Measurements from ENCODE around the gene RAMP1. TPM values are rescaled to one million over a fixed set of nuclear protein-coding genes. Genes with fewer than 3 reads are reported as not detected.

The RAMP1 gene
- total RNA-seq, 4 donors from 2014 or later = 11.6 to 87.4 (median 37.1) TPM

- Histone ChIP-seq H3K4me3 (no peak overlapping the region), H3K9me3 (no peaks in the 10 kb centered on the region), H3K27me3 (no peaks in the 10 kb centered on the region), H3K4me1 (peaks cover 0 to 8% (median 0%) of the 10 kb centered on the region in 4 donors), H3K27ac (peak overlapping the region in 1 of 4 donors; percentile 12), H3K36me3 (no peaks in the 10 kb centered on the region)
- TF ChIP-seq POLR2A (IDR thresholded peaks at IDR 0.05) (no peak), CTCF (IDR thresholded peaks at IDR 0.05) (no peak)
- peak in 1 of 3 donors; percentile 34 for DNase-seq
These were observed 19.1 kb downstream of the RAMP1 start for GRCh38 chr2:237878321-237879057.

GRCh38 chr2:237879058-237879430 is 19.6 kb downstream of the RAMP1 start:
- H3K27me3 ChIP-seq = no peaks in the 10 kb centered on the region
- no peak overlapping the region for H3K4me3 ChIP-seq
- no peak for TF ChIP-seq POLR2A (IDR thresholded peaks at IDR 0.05)
- TF ChIP-seq CTCF (IDR thresholded peaks at IDR 0.05) = no peak
- H3K27ac ChIP-seq = no peak overlapping the region
- no peaks in the 10 kb centered on the region for H3K36me3 ChIP-seq
- peaks cover 0 to 3% (median 0%) of the 10 kb centered on the region in 4 donors for H3K4me1 ChIP-seq
- DNase-seq = no peak
- no peaks in the 10 kb centered on the region for H3K9me3 ChIP-seq

GRCh38 chr2:237879991-237880560 is 20.7 kb downstream of the RAMP1 start:
- TF ChIP-seq POLR2A (IDR thresholded peaks at IDR 0.05) (no peak), CTCF (IDR thresholded peaks at IDR 0.05) (no peak)
- Histone ChIP-seq H3K4me1 (peaks cover 0 to 4% (median 0%) of the 10 kb centered on the region in 4 donors), H3K27me3 (no peaks in the 10 kb centered on the region), H3K4me3 (no peak overlapping the region), H3K27ac (no peak overlapping the region), H3K9me3 (no peaks in the 10 kb centered on the region), H3K36me3 (no peaks in the 10 kb centered on the region)
- no peak for DNase-seq

GRCh38 chr2:237882510-237883481 is 23.4 kb downstream of the RAMP1 start:
- DNase-seq = peak in 1 of 3 donors; percentile 36
- no peaks in the 10 kb centered on the region for H3K27me3 ChIP-seq
- no peak overlapping the region for H3K4me3 ChIP-seq
- H3K36me3 ChIP-seq = no peaks in the 10 kb centered on the region
- H3K27ac ChIP-seq = peak overlapping the region in 1 of 4 donors; percentile 22
- H3K9me3 ChIP-seq = no peaks in the 10 kb centered on the region
- peaks cover 0 to 9% (median 0%) of the 10 kb centered on the region in 4 donors for H3K4me1 ChIP-seq
- TF ChIP-seq POLR2A (IDR thresholded peaks at IDR 0.05) (no peak), CTCF (IDR thresholded peaks at IDR 0.05) (no peak)

- peak in 1 of 3 donors; percentile 26 for DNase-seq
- Histone ChIP-seq H3K27me3 (no peaks in the 10 kb centered on the region), H3K36me3 (no peaks in the 10 kb centered on the region), H3K4me1 (peaks cover 0 to 9% (median 0%) of the 10 kb centered on the region in 4 donors), H3K27ac (peak overlapping the region in 1 of 4 donors; percentile 85), H3K9me3 (no peaks in the 10 kb centered on the region), H3K4me3 (no peak overlapping the region)
- TF ChIP-seq POLR2A (IDR thresholded peaks at IDR 0.05) (no peak), CTCF (IDR thresholded peaks at IDR 0.05) (no peak)
These were observed 24.6 kb downstream of the RAMP1 start for GRCh38 chr2:237883951-237884446.
